Adrenal gland (tissue), 12 donors: ENCODE data around the gene MMD. TPM values are rescaled to one million over a fixed set of nuclear protein-coding genes. Genes with fewer than 3 reads are reported as not detected.
"Not testable (repeated sequence)": the region's sequence is repeated elsewhere in the genome, so short reads cannot be mapped to it uniquely, and the experiment has no call there.

Experiments used
- DNase-seq, 7 donors: peaks; one replicate each; pipeline ENCODE4 v3.0.0-alpha.2; 2019 to 2020
- H3K27ac ChIP-seq, 5 donors: fragments of 200-600 bp; sonication (generic) in 4 of 5; 1 replicate in 3 of 5; 2 replicates in 2 of 5; pipeline versions ENCODE4 v1.5.1 to v1.8.0; 2016 to 2020; ENCODE audit warnings: mild to moderate bottlenecking in 1 of 5
- H3K27me3 ChIP-seq: fragments of 200-600 bp; 2 replicates; pipeline ENCODE4 v1.8.0; 2021
- H3K36me3 ChIP-seq, 2 donors: fragments of 200-600 bp; replicated peaks in 1 of 2; 1 replicate in 1 of 2; 2 replicates in 1 of 2; pipeline versions ENCODE4 v1.5.1 to v1.8.0; 2018 to 2022
- H3K4me1 ChIP-seq, 2 donors: fragments of 200-600 bp; replicated peaks in 1 of 2; 1 replicate in 1 of 2; 2 replicates in 1 of 2; pipeline versions ENCODE4 v1.5.1 to v1.8.0; 2018 to 2021
- H3K4me3 ChIP-seq, 4 donors: fragments of 200-600 bp; sonication (generic) in 3 of 4; one replicate each; pipeline ENCODE4 v1.5.1; 2016 to 2018
- H3K9me3 ChIP-seq, 3 donors: fragments of 200-600 bp; sonication (generic) in 1 of 3; replicated peaks in 1 of 3; 1 replicate in 2 of 3; 2 replicates in 1 of 3; pipeline versions ENCODE4 v1.5.1 to v1.8.0; 2016 to 2021
- CTCF ChIP-seq, 6 experiments: fragments of 450-650 bp in 4 of 6; fragments of 200-600 bp in 2 of 6; sonication (generic) in 1 of 6; IDR thresholded peaks; 1 replicate in 5 of 6; 2 replicates in 1 of 6; pipeline versions ENCODE4 v1.5.1 to v1.8.0; 2016 to 2021; ENCODE audit warnings: antibody characterized with exemption in 6 of 6, mild to moderate bottlenecking in 2 of 6, moderate library complexity in 1 of 6
- POLR2A ChIP-seq, 2 donors: fragments of 450-650 bp; IDR thresholded peaks; one replicate each; pipeline ENCODE4 v1.6.1; 2017; ENCODE audit warnings: antibody characterized with exemption in 2 of 2, mild to moderate bottlenecking in 2 of 2, moderate library complexity in 1 of 2
- WGBS, 4 donors: extraction: QIAGEN DNeasy Blood & Tissue Kit in 2 of 4; methylation state at CpG; one replicate each; pipeline versions ENCODE4 v1.1.5 to v1.1.7; 2013 to 2017; 5-methylcytosine and 5-hydroxymethylcytosine counted together
- intact Hi-C, 2 donors: fragments of 100-400 bp; cut with DNase I; formaldehyde crosslinking; loops; one replicate each; pipeline versions ENCODE4 v1.14.1 to v1.15.0; 2022 to 2023
- polyA plus RNA-seq, 3 donors: library from polyadenylated mRNA; stranded (reverse); fragments of 200-250 nt in 2 of 3; fragments of 350-450 nt in 1 of 3; fragmentation: Illumina TruSeq in 1 of 3; extraction: RNeasy Lipid Tissue Mini Kit (QIAGEN cat#74804) in 1 of 3; gene quantifications; one replicate each; pipeline ENCODE4 v1.2.3, GENCODE V29; 2013 to 2014
- total RNA-seq, 9 donors: library from RNA; depleted of rRNA in 4 of 9; stranded (reverse); fragments of >200 nt in 4 of 9; fragments of 120-200 nt in 1 of 9; fragmentation: NEBNext Ultra II Directional in 1 of 9; extraction: Animal tissue kit (Norgen Biotek cat#: 25700) in 1 of 9; gene quantifications; one replicate each; pipeline versions ENCODE4 v1.1.0 to v1.2.4, GENCODE V29; 2013 to 2023
- donor health status: healthy with polysubstance abuse.
- donor health status: Bipolar disorder and iron deficiency.
- donor health status: DM: yes; HTN: yes; CAD: no.
- donor health status: DM: no; HTN: no; CAD: no.
- donor health status: DM: no; HTN: no; CAD: no.
- donor health status: DM: yes; HTN: yes; CAD: no.

Gene MMD
- total and polyA plus RNA-seq, 12 donors, result 6.2 to 27.6 (median 14.6) TPM

DNA sequence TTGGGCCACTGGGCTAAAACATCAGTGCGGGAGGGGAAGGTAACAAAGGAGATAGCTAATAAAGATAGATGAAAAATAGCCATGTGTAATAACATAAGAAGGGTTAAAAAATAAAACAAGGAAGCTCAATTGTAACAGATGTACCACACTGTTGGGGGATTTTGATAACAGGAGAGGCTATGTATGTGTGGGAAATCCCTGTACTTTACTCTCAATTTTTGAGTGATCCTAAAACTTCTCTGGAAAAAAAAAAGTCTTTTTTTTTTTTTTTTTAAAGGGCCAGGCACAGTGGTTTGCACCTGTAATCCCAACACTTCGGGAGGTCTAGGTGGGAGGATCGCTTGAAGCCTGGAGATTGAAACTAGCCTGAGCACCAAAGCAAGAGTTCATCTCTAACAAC lies 1.9 kb upstream of the MMD start:
- Histone ChIP-seq H3K27me3 (peaks cover 3% of the 10 kb centered on the region), H3K36me3 (no peaks in the 10 kb centered on the region), H3K27ac (no peak overlapping the region), H3K9me3 (no peaks in the 10 kb centered on the region), H3K4me3 (no peak overlapping the region), H3K4me1 (peaks cover 0 to 16% of the 10 kb centered on the region in 2 donors)
- TF ChIP-seq CTCF (IDR thresholded peaks at IDR 0.05) (no peak), POLR2A (IDR thresholded peaks at IDR 0.05) (no peak)
- DNase-seq, result no peak
- intact Hi-C loops, result no loop called here
- WGBS, 4 donors, result 63 to 84% (median 80%) methylated on average over 3 of the region's 3 CpGs

DNA sequence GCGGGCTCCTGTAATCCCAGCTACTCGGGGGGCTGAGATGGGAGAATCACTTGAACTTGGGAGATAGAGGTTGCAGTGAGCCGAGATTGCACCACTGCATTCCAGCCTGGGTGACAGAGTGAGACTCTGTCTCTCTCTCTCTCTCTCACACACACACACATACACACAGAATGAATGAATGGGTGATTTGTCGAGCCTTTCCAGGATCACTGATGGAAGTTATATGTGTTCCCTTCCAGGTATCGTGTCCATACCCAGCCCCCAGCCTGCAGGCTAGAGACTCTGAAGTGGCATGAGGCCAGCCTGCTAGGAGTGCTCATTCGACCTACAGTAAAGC lies 1.2 kb upstream of the MMD start:
- H3K9me3 ChIP-seq, H3K27me3 ChIP-seq, H3K27ac ChIP-seq, H3K36me3 ChIP-seq, intact Hi-C loops, H3K4me3 ChIP-seq, DNase-seq: not testable (repeated sequence)
- peaks cover 0 to 16% of the 10 kb centered on the region in 2 donors for H3K4me1 ChIP-seq
- 71 to 82% (median 80%) methylated on average over 5 to 6 of the region's 6 CpGs for WGBS, 4 donors

- H3K36me3 ChIP-seq, result no peaks in the 10 kb centered on the region
- H3K27me3 ChIP-seq, result peaks cover 3% of the 10 kb centered on the region
- H3K27ac ChIP-seq, result peak overlapping the region in 4 of 5 donors; percentile 56 to 86 (median 78)
- intact Hi-C loops, result no loop called here
- peaks cover 0 to 16% of the 10 kb centered on the region in 2 donors for H3K4me1 ChIP-seq
- H3K4me3 ChIP-seq, result peak overlapping the region; percentile 67 to 93 (median 81)
- WGBS, 4 donors, result 0 to 2% (median 2%) methylated on average over 10 to 21 of the region's 21 CpGs
- no peaks in the 10 kb centered on the region for H3K9me3 ChIP-seq
- TF ChIP-seq POLR2A (IDR thresholded peaks at IDR 0.05) (no peak), CTCF (IDR thresholded peaks at IDR 0.05) (no peak)
- peak in 6 of 7 donors; percentile 37 to 72 (median 53) for DNase-seq
Observed at GRCh38 chr17:55420776-55421178, 858 bp downstream of the MMD start.

GRCh38 chr17:55420067-55420775 lies 1.4 kb downstream of the MMD start:
- Histone ChIP-seq H3K4me3 (peak overlapping the region in 2 of 4 donors; percentile 67 to 93), H3K4me1 (peaks cover 0 to 16% of the 10 kb centered on the region in 2 donors), H3K9me3 (no peaks in the 10 kb centered on the region), H3K27ac (peak overlapping the region in 4 of 5 donors; percentile 56 to 86 (median 78)), H3K36me3 (no peaks in the 10 kb centered on the region), H3K27me3 (peaks cover 3% of the 10 kb centered on the region)
- intact Hi-C loops, result no loop called here
- DNase-seq, result peak in 1 of 7 donors; percentile 23
- 56 to 73% (median 65%) methylated on average over 6 of the region's 6 CpGs for WGBS, 4 donors
- TF ChIP-seq POLR2A (IDR thresholded peaks at IDR 0.05), result no peak
- no peak for TF ChIP-seq CTCF (IDR thresholded peaks at IDR 0.05)
